GOT3 (cell line): Measurements from ENCODE around the gene UBE2I.

ENCODE experiments used
- DNase-seq: peaks from one replicate; lab custom pipeline; 2025; ENCODE audit warnings: mixed read lengths; lab: John Stamatoyannopoulos, UW

The UBE2I gene

DNA sequence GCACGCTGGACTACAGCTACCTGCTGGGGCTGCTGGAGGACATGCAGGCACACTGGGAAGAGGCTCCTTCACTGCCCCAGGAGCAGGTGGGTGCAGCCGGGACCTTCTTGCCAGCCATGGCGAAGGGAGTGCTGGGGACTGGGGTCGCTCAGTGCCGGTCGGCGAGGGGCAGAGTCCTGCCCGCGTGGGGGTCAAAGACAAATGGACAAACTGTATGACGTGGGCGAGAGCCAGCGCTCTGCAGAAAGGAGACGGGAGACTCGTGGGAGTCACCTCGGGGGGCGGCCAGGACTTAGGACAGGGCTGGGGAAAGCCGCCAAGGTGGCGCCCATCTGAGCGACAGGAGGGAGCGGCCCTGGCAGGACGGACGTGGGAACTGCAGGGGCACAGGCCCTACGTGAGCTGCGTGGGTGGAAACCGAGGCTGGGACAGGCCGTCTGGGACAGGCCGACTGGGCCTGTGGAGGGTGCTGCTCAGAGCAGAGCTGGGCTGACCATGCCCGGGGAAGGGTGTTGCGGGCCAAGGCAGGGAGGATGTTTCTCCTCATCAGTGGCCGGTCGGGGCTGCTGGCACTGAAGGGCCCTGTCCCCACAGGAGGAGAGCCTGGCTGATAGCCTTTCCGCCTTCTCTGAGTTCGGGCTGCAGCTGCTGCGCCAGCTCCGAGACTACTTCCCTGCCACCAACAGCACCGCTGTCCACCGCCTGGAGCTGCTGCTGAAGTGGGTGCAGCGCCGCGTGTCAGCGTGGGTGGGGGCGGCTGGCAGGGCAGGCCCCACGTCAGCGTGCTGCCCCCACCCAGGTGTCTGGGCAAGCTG, 34.2 kb downstream of the UBE2I start:
- DNase-seq = no peak

GRCh38 chr16:1344499-1344898, 35.1 kb downstream of the UBE2I start:
- no peak for DNase-seq

DNA sequence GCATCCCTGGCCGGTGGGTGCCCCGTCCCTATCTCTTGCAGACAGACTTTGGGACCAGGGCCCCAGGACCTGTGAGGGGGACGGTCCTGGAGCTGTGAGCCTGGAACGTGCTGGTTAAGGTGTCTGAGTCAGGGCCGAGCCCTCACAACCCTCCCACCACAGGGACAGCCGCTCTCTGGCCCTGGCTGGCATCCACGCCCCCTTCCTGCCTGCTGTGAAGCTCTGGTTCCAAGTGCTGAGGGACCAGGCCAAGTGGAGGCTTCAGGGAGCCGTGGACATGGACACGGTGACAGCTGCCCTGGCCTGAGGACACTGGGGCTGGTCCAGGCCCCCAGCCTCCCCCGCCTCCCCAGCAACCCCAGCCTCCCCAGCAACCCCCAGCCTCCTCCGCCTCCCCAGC, 35.7 kb downstream of the UBE2I start:
- no peak for DNase-seq

- DNase-seq = no peak
Measured at GRCh38 chr16:1345651-1346421, 36.4 kb downstream of the UBE2I start.

DNA sequence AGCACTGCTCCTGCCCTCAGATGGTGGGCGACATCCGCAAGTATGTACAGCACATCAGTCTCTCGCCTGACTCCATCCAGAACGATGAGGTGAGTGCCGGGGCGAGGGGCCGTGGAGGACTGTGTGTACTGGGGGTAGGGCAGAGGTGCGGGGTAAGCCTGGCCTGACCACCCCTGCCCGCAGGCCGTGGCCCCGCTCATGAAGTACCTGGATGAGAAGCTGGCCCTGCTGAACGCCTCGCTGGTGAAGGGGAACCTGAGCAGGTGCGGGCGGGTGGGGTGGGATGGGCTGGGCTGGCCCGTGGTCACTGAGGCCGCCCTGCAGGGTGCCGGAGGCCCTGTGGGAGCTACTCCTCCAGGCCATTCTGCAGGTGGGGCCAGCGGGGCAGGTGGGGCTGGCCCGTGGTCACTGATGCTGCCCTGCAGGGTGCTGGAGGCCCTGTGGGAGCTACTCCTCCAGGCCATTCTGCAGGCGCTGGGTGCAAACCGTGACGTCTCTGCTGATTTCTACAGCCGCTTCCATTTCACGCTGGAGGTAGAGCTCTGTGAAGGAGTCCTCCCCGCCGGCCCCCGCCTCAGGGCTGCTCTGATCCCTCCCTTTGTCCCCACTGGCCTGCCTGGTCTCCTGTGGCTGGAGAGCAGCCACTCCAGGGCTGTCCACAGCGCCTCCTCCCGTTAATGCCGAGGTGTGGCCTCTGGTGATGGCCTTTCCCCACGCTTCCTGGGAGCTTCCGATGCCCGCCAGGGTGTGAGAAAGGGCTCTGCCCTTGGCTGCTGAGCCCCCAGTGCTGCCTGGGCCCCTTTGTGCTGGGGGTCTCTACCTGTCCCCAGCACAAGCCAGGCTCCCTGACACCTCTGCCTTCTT, 37.2 kb downstream of the UBE2I start:
- DNase-seq = no peak

DNA sequence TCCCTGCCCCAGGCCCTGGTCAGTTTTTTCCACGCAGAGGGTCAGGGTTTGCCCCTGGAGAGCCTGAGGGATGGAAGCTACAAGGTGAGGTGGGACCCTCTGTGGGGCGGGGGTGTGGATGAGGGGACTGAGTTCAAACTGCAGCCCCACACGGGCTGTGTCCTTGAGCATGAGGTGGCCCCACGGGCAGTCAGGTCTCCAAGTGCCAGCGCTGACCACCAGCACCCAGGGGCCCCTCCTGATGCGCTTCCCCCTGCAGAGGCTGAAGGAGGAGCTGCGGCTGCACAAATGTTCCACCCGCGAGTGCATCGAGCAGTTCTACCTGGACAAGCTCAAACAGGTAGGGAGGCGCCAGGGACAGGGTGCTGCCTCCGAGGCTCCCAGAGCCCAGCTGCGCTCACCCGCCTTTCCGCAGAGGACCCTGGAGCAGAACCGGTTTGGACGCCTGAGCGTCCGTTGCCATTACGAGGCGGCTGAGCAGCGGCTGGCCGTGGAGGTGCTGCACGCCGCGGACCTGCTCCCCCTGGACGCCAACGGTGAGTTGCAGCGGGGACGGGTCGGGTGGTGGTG, 37.9 kb downstream of the UBE2I start:
- DNase-seq = no peak

- DNase-seq = no peak
Measured at GRCh38 chr16:1347962-1348361, 38.5 kb downstream of the UBE2I start.

GRCh38 chr16:1348441-1348840, 39.0 kb downstream of the UBE2I start:
- DNase-seq = no peak

GRCh38 chr16:1348926-1349325, 39.5 kb downstream of the UBE2I start:
- no peak for DNase-seq

DNA sequence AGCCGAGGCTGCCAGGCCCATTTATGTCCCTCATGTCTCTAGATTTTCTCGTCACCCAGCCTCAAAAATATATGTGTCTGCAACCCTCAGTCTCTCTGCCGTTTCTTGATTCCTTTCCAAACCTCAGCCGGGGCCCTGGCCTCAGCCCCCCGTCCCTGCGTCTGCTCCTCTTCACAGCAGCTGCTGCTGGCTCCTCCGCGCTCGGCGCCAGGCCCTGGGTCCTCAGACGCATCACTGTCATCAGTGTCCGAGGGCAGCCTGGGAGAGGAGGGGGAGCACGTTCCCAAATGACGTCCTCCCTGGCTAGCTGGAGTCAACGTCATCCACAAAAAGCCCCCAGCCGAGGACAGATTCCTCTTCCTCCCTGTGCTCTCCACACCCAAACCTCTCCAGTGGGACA, 39.9 kb downstream of the UBE2I start:
- DNase-seq = no peak

DNA sequence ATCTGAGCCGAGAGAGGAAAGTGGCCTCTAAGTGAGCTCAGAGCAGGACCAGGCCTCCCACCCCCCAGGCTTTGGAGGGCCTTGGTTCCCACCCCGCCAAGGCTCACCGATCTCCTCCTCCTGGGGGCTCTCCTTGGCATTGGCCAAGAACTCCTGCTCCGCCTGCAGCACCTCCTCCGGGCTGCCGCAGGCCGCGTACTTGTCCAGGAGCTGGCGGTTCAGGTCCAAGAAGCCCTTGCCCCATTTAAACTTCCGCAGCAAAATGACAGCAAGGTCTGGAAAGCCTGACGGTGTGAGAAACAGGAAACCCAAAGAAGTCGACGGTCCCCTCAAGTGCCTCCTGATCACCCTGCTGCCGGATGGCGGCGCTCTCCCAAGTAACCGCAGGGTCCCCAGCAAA, 40.5 kb downstream of the UBE2I start:
- DNase-seq = no peak

- DNase-seq = no peak
Measured at GRCh38 chr16:1350691-1351090, 41.3 kb downstream of the UBE2I start.

DNA sequence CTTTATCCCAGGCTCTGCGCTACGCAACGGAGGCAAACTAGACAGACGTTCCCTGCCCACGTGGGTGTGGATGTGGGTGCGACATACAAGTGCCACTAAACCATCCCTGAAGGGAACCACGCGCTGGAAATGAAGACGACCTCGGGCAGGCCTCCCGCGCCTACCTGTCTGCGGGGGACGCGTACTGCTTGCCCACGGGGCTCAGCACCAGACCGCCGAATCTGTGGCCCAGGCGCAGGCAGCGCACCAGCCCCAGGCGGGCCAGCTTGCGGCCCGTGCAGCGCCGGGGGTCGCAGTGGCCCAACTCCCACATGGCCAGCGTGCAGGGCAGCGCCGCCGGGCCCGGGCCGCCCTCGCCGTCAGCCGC, 41.8 kb downstream of the UBE2I start:
- DNase-seq = no peak

DNA sequence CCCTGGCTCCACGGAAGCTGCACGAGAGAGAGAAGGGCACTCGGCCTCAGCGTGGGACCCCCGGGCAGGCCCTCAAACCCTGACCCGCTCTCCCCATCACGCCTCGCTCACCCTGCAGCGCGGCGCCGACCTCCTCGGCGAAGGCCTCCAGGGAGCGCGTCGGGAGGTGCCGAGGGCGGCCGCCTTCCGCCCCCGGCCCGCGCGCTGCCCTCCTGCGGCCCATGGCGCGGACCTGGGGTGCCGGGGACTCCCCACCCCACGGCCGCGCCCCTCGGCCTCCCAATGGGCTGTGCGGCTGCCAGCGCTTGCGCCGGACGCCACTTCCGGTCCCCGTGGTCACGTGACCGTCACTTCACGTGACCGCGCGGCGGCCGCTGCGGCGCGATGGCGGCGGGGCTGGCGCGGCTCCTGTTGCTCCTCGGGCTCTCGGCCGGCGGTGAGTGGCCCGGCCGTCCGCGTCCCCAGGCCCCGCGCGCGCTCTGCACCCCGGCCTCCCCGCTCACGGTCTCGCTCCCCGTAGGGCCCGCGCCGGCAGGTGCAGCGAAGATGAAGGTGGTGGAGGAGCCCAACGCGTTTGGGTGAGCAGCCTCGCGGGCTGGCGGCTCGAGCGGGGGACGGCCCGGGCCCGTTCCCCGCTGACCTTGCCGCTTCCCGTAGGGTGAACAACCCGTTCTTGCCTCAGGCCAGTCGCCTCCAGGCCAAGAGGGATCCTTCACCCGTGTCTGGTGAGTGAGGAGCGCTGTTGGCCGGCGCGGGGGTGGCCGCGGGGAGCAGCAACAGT, 42.3 kb downstream of the UBE2I start, which contains the start of the genes GNPTG and TSR3:
GNPTG (plus strand) TSS at position 350 of the 781 bp plus-strand sequence; CDS start at position 385, 35 bp downstream.
TSR3 (minus strand) TSS at position 297 of the 781 bp plus-strand sequence; CDS start at position 223, 74 bp downstream.
- peak; percentile 44 for DNase-seq

DNA sequence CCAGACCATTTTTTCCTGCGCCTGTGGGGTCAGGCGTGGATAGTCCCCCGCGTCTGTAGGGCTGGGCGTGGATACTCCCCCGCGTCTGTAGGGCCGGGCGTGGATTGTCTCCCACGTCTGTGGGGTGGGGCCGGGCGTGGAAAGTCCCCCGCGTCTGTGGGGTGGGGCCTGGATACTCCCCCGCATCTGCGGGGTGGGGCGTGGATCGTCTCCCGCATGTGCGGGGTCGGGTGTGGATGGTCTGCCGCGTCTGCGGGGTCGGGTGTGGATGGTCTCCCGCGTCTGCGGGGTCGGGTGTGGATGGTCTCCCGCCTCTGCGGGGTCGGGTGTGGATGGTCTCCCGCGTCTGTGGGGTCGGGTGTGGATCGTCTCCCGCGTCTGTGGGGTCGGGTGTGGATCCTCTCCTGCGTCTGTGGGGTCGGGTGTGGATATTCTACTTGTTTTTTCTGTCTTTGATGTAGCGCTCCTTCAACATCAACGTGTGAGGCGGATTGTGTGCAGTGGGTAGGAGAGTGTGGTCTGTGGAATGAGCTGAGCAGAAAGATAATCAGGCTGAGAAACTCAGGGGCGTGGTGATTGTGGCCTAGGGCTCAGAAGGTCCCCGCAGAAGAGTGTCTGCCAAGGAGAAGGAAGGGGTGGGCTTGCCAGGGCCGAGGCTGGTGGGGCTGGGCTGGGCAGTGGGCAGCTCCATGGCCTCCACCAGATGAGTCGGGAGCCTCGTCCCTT, 45.5 kb downstream of the UBE2I start:
- DNase-seq = no peak

GRCh38 chr16:1355591-1355990, 46.2 kb downstream of the UBE2I start:
- no peak for DNase-seq

DNA sequence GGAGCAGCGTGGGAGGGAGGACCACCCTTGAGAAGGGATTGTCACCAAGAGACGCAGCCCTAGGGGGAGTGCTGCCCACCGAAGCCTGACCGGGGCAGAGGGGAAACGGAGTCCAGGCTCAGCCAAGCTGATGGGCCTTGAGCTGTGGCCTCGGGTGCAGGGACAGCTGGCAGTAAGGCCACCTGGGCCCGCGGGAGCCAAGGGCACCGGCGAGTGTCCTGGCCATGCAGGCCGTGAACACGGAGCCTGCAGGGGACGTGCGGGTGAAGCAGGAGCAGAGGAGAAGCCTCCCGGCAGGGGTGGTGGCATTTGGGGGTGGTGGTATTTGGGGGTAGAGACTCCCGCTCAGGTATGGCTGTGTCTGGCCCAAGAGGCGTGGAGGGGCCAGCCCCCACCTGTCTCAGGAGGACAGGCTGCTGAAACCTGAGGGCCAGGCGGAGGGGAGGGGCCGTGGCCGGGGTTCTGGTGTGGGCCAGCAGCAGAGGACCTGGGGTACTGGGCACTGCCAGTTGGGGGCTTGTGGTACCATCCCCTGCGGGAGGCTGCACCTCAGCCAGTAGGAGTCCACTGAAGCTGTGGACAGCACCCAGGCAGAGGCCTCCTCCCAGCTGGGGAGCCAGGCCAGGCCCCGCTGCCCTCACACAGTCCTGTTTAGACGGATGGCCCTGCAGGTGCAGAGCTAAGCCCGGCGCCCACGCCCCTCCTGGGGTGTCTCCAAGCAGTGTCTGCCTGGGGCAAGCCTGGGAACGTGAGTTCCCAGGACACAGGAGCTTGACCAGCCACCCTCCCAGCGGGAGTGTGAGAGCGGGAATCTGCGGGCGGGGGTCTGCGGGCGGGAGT, 46.8 kb downstream of the UBE2I start:
- DNase-seq = no peak

- DNase-seq = no peak
Measured at GRCh38 chr16:1357906-1358566, 48.6 kb downstream of the UBE2I start.
